ENCODE data around the gene IRX2. TPM values are rescaled to one million over a fixed set of nuclear protein-coding genes. Genes with fewer than 3 reads are reported as not detected.

The IRX2 gene
- total and polyA plus RNA-seq, 2 donors (not counting 1 experiment from before 2014, with no cell fraction given) = not detected

GRCh38 chr5:2750758-2751464, 566 bp downstream of the IRX2 start:
- no peak overlapping the region for H3K4me3 Mint-ChIP-seq
- no peaks in the 10 kb centered on the region for H3K4me1 ChIP-seq (ENCODE audit: control insufficient read depth in 2 of 2, insufficient read depth in 2 of 2, low read length in 2 of 2)
- H3K9ac ChIP-seq (ENCODE audit: low read length) = no peak overlapping the region
- ChIA-PET POLR2A (no interaction called here), CTCF (no interaction called here)
- no peak overlapping the region for H3K27ac Mint-ChIP-seq
- H3K27me3 ChIP-seq (replicated peaks in 1 of 4; ENCODE audit: control extremely low read depth in 1 of 4, control insufficient read depth in 3 of 4, insufficient read depth in 4 of 4, low read length in 3 of 4) = peaks cover 0 to 54% (median 18%) of the 10 kb centered on the region in 4 experiments
- peaks cover 46% of the 10 kb centered on the region for H3K27me3 Mint-ChIP-seq
- no peak for DNase-seq
- H3K79me2 ChIP-seq (ENCODE audit: control insufficient read depth, insufficient read depth, low read length) = no peaks in the 10 kb centered on the region
- WGBS (ENCODE audit: insufficient coverage) = 15% methylated on average over 110 of the region's 110 CpGs
- peaks cover 8% of the 10 kb centered on the region for H3K4me1 Mint-ChIP-seq
- intact Hi-C loops (cut with micrococcal nuclease) = no loop called here
- H2AFZ ChIP-seq (ENCODE audit: insufficient read depth, low read depth, low read length, poor library complexity, severe bottlenecking) = no peak overlapping the region
- no peak for ATAC-seq (ENCODE audit: low read depth)
- TF ChIP-seq, protein P1, sequence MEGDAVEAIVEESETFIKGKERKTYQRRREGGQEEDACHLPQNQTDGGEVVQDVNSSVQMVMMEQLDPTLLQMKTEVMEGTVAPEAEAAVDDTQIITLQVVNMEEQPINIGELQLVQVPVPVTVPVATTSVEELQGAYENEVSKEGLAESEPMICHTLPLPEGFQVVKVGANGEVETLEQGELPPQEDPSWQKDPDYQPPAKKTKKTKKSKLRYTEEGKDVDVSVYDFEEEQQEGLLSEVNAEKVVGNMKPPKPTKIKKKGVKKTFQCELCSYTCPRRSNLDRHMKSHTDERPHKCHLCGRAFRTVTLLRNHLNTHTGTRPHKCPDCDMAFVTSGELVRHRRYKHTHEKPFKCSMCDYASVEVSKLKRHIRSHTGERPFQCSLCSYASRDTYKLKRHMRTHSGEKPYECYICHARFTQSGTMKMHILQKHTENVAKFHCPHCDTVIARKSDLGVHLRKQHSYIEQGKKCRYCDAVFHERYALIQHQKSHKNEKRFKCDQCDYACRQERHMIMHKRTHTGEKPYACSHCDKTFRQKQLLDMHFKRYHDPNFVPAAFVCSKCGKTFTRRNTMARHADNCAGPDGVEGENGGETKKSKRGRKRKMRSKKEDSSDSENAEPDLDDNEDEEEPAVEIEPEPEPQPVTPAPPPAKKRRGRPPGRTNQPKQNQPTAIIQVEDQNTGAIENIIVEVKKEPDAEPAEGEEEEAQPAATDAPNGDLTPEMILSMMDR (IDR thresholded peaks at IDR 0.05) = no peak
- TF ChIP-seq EZH2 (IDR thresholded peaks at IDR 0.05; ENCODE audit: borderline replicate concordance, insufficient read depth, low read depth, low read length, poor library complexity, severe bottlenecking) = no peak
- no peaks in the 10 kb centered on the region for H3K36me3 ChIP-seq (replicated peaks in 1 of 2; ENCODE audit: control extremely low read depth in 1 of 2, control insufficient read depth in 1 of 2, extremely low read depth in 1 of 2, insufficient read depth in 2 of 2, low read length in 1 of 2)
- H4K20me1 ChIP-seq (ENCODE audit: control insufficient read depth, insufficient read depth, low read length, poor library complexity, severe bottlenecking) = no peaks in the 10 kb centered on the region
- peaks cover 0 to 39% (median 0%) of the 10 kb centered on the region in 3 donors for H3K9me3 ChIP-seq (ENCODE audit: control extremely low read depth in 1 of 3, control insufficient read depth in 2 of 3, insufficient read depth in 1 of 3, low read length in 2 of 3)
- no peak overlapping the region for H3K4me2 ChIP-seq (replicated peaks; ENCODE audit: low read depth, low read length, poor library complexity, severe bottlenecking)
- no peak overlapping the region for H3K27ac ChIP-seq (ENCODE audit: low read length in 2 of 2)
- no peak overlapping the region for H3K4me3 ChIP-seq (ENCODE audit: control extremely low read depth in 1 of 5, extremely low read depth in 1 of 5, insufficient read depth in 1 of 5, low read depth in 2 of 5, low read length in 4 of 5)
- no peaks in the 10 kb centered on the region for H3K9me3 Mint-ChIP-seq (ENCODE audit: insufficient read depth)

DNA sequence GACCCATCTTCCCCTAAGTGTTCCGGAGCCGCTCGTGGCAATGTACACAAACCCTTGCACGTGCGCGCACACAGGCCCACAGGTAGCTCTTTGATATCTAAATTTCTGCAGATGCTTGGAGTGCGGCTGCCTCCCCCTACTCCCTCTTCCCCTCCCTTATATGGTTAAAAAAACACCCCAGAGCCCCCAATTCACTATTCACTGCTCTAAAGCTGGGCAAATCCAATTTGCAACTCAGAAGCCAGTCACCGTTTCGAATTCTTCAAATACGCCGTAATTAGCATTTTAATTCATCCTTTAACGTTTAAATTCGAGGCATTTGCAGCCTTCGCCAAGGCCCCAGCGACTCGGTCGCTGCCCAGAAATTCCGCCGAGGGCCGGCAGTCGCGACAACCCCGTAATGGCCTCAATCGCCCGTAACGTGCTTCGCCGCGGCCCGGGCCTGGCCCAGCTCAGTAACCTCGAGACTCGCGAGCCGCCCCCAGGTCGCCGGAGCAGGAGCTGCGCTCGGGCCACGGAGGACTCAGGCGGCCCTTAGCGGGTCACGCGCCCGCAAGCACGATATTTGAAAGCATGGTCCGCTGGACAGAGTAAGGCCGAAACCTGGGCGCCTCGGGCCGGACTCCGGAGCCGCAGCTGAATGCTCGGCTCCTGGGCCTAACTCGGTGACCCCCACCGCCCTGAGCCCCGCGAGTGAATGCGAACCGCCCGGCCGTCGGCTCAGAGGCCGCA, 1.3 kb downstream of the IRX2 start:
- DNase-seq (no peak), ATAC-seq (ENCODE audit: low read depth) (no peak)
- H3K4me3 ChIP-seq (ENCODE audit: control extremely low read depth in 1 of 5, extremely low read depth in 1 of 5, insufficient read depth in 1 of 5, low read depth in 2 of 5, low read length in 4 of 5) = no peak overlapping the region
- no peak overlapping the region for H3K9ac ChIP-seq (ENCODE audit: low read length)
- H2AFZ ChIP-seq (ENCODE audit: insufficient read depth, low read depth, low read length, poor library complexity, severe bottlenecking) = no peak overlapping the region
- H3K9me3 Mint-ChIP-seq (ENCODE audit: insufficient read depth) = no peaks in the 10 kb centered on the region
- intact Hi-C loops (cut with micrococcal nuclease) = no loop called here
- H3K79me2 ChIP-seq (ENCODE audit: control insufficient read depth, insufficient read depth, low read length) = no peaks in the 10 kb centered on the region
- no peaks in the 10 kb centered on the region for H4K20me1 ChIP-seq (ENCODE audit: control insufficient read depth, insufficient read depth, low read length, poor library complexity, severe bottlenecking)
- peaks cover 0 to 32% (median 0%) of the 10 kb centered on the region in 3 donors for H3K9me3 ChIP-seq (ENCODE audit: control extremely low read depth in 1 of 3, control insufficient read depth in 2 of 3, insufficient read depth in 1 of 3, low read length in 2 of 3)
- ChIA-PET POLR2A (no interaction called here), CTCF (no interaction called here)
- no peak overlapping the region for H3K4me3 Mint-ChIP-seq
- H3K4me1 ChIP-seq (ENCODE audit: control insufficient read depth in 2 of 2, insufficient read depth in 2 of 2, low read length in 2 of 2) = no peaks in the 10 kb centered on the region
- H3K27ac ChIP-seq (ENCODE audit: low read length in 2 of 2) = no peak overlapping the region
- H3K27ac Mint-ChIP-seq = no peak overlapping the region
- no peak overlapping the region for H3K4me2 ChIP-seq (replicated peaks; ENCODE audit: low read depth, low read length, poor library complexity, severe bottlenecking)
- peaks cover 49% of the 10 kb centered on the region for H3K27me3 Mint-ChIP-seq
- peaks cover 5% of the 10 kb centered on the region for H3K4me1 Mint-ChIP-seq
- TF ChIP-seq, protein P1 (IDR thresholded peaks at IDR 0.05) = no peak
- TF ChIP-seq EZH2 (IDR thresholded peaks at IDR 0.05; ENCODE audit: borderline replicate concordance, insufficient read depth, low read depth, low read length, poor library complexity, severe bottlenecking) = no peak
- H3K27me3 ChIP-seq (replicated peaks in 1 of 4; ENCODE audit: control extremely low read depth in 1 of 4, control insufficient read depth in 3 of 4, insufficient read depth in 4 of 4, low read length in 3 of 4) = peaks cover 0 to 48% (median 18%) of the 10 kb centered on the region in 4 experiments
- H3K36me3 ChIP-seq (replicated peaks in 1 of 2; ENCODE audit: control extremely low read depth in 1 of 2, control insufficient read depth in 1 of 2, extremely low read depth in 1 of 2, insufficient read depth in 2 of 2, low read length in 1 of 2) = no peaks in the 10 kb centered on the region
- WGBS (ENCODE audit: insufficient coverage) = 16% methylated on average over 63 of the region's 63 CpGs
